Left kidney (tissue), 2 donors: ENCODE measurements around the gene EZH2. TPM values are rescaled to one million over a fixed set of nuclear protein-coding genes. Genes with fewer than 3 reads are reported as not detected.

Experiments used
- DNase-seq: peaks from one replicate; pipeline ENCODE4 v3.0.0-alpha.2; 2013
- polyA plus RNA-seq: library from polyadenylated mRNA; unstranded; fragments of 120-200 nt; gene quantifications from one replicate; pipeline ENCODE4 v1.2.1, GENCODE V29; 2013; ENCODE audit not compliant: insufficient read length

EZH2 gene
- polyA plus RNA-seq, 1 donor, result 63.9 TPM

DNA sequence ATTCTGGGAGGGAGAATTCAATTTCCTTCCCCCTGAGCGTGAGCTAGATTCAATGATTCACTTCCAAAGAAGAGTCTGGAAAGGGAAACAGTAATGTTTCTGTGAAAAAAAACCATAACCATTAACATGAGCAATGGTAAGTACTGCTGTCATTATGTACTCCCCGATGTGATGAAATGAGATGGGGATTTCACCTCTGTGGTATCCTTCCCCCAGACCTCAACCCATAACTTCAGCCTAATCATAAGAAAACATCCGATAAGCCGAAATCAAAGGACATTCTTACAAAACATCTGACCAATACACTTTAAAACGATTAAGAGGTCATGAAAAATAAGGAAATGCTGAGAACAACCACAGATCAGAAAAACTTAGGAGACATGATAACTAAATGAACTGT is 27.2 kb downstream of the EZH2 start:
- no peak for DNase-seq

DNA sequence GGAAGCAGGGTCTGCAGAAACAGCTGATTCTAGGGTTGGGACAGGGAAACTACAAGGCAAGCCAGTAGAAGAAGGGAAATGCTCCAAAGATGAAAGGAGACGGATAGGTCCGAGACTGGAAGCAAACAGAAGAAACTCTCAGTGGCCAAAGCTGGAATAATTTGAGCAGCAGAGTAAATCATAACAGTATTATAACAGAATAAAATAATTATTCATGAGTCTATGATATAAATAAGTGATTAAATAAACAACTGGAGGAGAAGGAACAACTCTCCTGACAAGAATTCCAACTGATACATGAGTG is 27.6 kb downstream of the EZH2 start:
- no peak for DNase-seq

- no peak for DNase-seq
These were observed 29.1 kb downstream of the EZH2 start for GRCh38 chr7:148854983-148855382.

DNA sequence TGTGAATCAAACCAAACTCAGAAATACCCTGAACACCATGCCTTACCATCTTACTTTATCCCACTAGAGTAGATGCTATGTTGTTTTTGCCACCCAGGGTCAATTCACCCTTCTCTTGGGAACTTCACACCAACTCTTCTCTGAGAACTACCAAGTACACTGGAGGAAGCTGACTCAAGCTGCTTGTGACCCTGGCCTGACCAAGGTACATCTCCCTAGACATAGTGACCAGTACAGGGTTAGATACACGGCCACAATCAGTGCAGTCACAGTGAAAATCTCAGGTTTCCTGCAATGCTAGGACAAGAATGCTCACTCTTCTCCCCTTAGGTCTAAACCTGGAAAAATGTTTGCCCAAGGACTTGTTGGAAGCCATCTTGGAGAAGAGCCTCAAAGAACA is 31.8 kb downstream of the EZH2 start:
- DNase-seq, result no peak

DNA sequence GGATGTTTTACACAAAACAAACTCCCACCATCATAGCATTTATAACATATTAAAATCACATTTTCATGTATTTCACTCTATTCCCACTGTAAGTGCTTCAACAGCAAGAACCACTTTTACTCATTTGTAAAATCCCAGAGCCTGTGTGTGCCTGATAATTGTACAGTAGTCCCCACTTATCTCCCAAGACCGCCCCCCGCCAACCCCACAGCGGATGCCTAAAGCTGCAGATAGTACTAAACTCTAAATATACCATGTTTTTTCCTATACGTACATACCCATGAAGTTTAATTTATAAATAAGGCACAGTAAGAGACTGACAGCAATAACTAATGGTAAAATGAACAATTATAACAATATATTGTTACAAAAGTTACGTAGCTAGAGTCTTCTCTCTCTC is 33.5 kb downstream of the EZH2 start:
- DNase-seq, result no peak

DNA sequence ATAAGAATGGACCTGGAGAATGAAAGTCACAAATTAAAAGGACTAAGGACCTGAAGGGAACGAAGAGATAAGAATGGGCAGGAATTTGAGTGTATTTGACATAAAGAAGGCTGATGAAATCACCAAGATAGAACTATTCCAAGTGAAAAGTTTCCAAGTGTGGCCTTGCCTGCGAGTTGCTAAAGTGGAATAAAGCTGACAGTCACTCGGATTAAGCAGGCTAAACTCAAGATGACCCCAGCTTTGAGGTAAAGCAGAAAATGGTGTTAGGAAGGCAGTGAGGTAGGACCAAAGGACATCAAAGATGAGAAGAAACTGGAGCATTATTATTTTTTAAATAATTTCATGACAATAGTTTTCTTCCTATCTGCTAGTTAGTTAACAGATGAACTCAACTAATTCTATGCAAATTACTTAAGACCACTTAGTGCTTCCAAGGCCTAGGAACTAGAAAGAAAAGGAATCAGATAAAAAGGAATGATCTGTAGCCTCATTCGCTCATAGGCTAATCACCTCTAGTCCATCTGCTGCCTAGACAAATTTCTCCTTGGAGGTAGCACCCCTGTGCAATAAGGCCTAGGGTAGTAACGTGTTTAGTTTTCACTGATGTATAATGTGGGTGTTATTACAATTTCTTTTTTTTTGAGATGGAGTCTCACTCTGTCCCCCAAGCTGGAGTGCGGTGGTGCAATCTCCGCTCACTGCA is 34.5 kb downstream of the EZH2 start:
- DNase-seq, result no peak

GRCh38 chr7:148847815-148848734 is 36.0 kb downstream of the EZH2 start:
- no peak for DNase-seq

GRCh38 chr7:148838905-148839304 is 45.2 kb downstream of the EZH2 start:
- DNase-seq, result no peak

GRCh38 chr7:148835854-148836253 is 48.2 kb downstream of the EZH2 start:
- no peak for DNase-seq

- no peak for DNase-seq
These were observed 49.5 kb downstream of the EZH2 start for GRCh38 chr7:148834605-148835004.

- DNase-seq, result no peak
These were observed 52.3 kb downstream of the EZH2 start for GRCh38 chr7:148831782-148832181.

DNA sequence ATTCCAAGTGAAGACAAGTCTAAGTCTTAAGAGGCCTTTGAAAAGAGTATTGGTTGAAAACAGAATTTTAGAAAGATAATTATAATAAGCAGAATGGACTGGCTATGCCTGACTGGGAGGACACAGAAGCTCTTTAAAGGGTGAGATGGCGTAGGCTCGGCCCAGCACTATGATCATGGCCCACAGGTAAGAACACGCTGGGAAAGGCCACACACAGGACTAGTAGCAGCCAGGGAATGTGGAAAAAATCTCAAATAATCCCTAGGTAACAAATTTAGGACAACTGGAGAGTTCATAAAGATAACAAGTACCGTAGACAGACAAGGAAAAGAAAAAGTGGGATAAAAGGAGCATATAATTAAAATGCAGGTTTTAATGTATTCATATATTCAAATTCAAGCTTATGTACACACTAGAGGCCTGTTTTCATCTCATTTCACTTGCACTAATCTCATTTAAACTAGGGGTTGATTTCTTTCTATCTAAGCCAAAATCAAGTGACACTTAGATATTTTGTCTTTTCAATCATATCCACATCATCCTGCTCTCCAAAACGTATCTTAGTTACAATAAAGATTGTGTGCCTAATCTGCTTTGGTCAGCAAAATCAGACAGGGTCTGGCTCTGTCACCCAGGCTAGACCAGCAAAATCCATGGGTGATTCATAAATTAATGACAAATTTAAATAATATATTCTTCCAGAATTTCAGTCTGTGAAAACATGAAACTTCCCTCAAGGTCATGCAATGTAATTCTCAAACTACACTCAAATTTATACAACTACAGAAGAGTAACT is 53.0 kb downstream of the EZH2 start:
- no peak for DNase-seq

GRCh38 chr7:148828965-148829364 is 55.1 kb downstream of the EZH2 start:
- no peak for DNase-seq

- DNase-seq, result no peak
These were observed 58.8 kb downstream of the EZH2 start for GRCh38 chr7:148825338-148825737.

GRCh38 chr7:148824864-148825263 is 59.2 kb downstream of the EZH2 start:
- no peak for DNase-seq

DNA sequence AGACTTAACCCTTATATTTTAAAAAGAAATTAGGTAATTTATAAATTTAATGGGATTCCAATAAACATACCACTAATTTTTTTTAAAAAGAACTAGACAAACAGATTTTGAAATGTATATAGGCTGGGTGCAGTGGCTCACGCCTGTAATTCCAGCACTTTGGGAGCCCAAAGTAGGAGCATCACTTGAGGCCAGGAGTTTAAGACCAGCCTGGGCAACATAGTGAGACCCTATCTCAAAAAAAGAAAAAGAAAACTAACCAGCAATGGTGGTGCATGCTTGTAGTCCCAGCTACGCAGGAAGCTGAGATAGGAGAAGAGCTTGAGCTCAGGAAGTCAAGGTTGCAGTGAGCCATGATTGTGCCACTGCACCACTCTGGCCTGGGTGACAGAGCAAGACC is 62.7 kb downstream of the EZH2 start:
- DNase-seq, result no peak

- DNase-seq, result no peak
These were observed 64.3 kb downstream of the EZH2 start for GRCh38 chr7:148819697-148820360.

- no peak for DNase-seq
These were observed 68.5 kb downstream of the EZH2 start for GRCh38 chr7:148815612-148816011.

- no peak for DNase-seq
These were observed 69.0 kb downstream of the EZH2 start for GRCh38 chr7:148814922-148815559.

DNA sequence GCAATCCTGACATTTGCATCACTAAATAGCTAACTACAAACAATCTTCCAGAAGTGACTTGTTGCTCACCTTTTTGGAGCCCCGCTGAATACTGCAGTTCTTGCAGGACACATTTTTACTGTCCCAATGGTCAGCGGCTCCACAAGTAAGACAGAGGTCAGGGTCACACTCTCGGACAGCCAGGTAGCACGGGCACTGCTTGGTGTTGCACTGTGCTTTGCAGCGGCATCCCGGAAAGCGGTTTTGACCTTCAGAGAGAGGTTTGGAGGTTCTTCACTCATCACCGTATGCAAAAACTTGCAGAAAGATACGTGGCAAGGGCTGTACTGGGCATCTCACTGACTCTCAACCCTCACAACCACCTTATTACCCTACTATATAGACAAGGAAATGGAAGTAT is 70.2 kb downstream of the EZH2 start:
- no peak for DNase-seq

GRCh38 chr7:148811892-148812291 is 72.2 kb downstream of the EZH2 start:
- DNase-seq, result no peak

DNA sequence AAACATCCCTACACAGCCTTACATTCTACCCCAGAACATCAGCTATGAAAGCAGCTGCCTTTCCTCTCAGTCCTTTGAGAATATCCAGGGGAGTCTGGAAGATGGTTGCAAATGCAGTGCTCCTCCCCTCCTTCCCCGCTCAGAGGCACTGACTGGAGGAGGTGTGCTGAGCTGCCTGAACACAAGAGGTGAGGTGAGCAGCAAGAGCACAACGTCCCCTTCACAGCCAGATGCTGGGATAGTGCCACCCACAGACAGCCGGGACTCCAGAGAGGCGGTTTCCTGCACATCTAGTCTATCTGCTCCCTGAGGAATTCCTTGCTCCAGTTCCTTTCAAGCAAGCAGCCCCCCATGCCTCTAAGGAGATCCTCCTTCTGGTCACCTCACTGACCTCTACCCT is 74.2 kb downstream of the EZH2 start:
- no peak for DNase-seq
